ENCODE results near the gene OR52K1.

GRCh38 chr11:4522339-4522738, 39.9 kb downstream of the OR52K1 start:
- TF ChIP-seq EZH2 (IDR thresholded peaks at IDR 0.05; ENCODE audit: insufficient read depth, low read length) (no peak), CTCF (IDR thresholded peaks at IDR 0.05; ENCODE audit: insufficient read depth, low read depth, low read length) (no peak)

Measured in astrocyte (in vitro differentiated cells and primary cell).